Measurements from ENCODE around the gene FER. TPM values are rescaled to one million over a fixed set of nuclear protein-coding genes. Genes with fewer than 3 reads are reported as not detected.

The FER gene
- total and polyA plus RNA-seq, 2 of the 8 experiments (the other 6 are each of a cell fraction or from before 2014, with no cell fraction given) = 1.3 to 15.8 TPM

GRCh38 chr5:109199799-109200620 is 452.3 kb downstream of the FER start:
- H3K9ac ChIP-seq (replicated peaks in 1 of 4; ENCODE audit: extremely low read depth in 1 of 4, low read depth in 3 of 4, low read length in 3 of 4) = no peak overlapping the region
- no peak overlapping the region for H4K91ac ChIP-seq (replicated peaks; ENCODE audit: insufficient read length, low read length)
- H2BK5ac ChIP-seq (ENCODE audit: low read depth, low read length) = no peak overlapping the region
- no peaks in the 10 kb centered on the region; the same call in 1 of the 2 replicates for H3K23me2 ChIP-seq (ENCODE audit: low read depth, low read length)
- TF ChIP-seq, protein P1, sequence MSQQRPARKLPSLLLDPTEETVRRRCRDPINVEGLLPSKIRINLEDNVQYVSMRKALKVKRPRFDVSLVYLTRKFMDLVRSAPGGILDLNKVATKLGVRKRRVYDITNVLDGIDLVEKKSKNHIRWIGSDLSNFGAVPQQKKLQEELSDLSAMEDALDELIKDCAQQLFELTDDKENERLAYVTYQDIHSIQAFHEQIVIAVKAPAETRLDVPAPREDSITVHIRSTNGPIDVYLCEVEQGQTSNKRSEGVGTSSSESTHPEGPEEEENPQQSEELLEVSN (IDR thresholded peaks at IDR 0.05) = no peak
- TF ChIP-seq CEBPB (IDR thresholded peaks at IDR 0.05; ENCODE audit: low read depth, low read length) (no peak), SAP30 (IDR thresholded peaks at IDR 0.05; ENCODE audit: insufficient read depth, insufficient replicate concordance, low read length) (no peak)
- no peak overlapping the region for H3K23ac ChIP-seq (ENCODE audit: insufficient read length)
- H3K4me1 ChIP-seq (replicated peaks in 1 of 4; ENCODE audit: control insufficient read depth in 3 of 4, insufficient read depth in 4 of 4, low read length in 3 of 4) = peaks cover 0 to 10% (median 9%) of the 10 kb centered on the region in 4 experiments; a peak in 4 of 7 replicates
- H3K18ac ChIP-seq (ENCODE audit: extremely low read depth, low read length) = no peak overlapping the region
- H3K36me3 ChIP-seq (ENCODE audit: control insufficient read depth in 2 of 4, insufficient read depth in 4 of 4, low read length in 3 of 4) = no peaks in the 10 kb centered on the region
- 85% methylated on average over 5 of the region's 5 CpGs; no CpG with 5 or more reads in 1 of the 2 experiments for WGBS, 2 experiments (ENCODE audit: extremely low coverage in 1 of 2, insufficient coverage in 1 of 2, insufficient read length in 1 of 2, insufficient replicate concordance in 2 of 2, low coverage in 1 of 2, low lambda C conversion rate in 2 of 2, missing lambda C conversion rate in 1 of 2)
- H3K4ac ChIP-seq (replicated peaks; ENCODE audit: insufficient read length, low read depth, low read length) = no peak overlapping the region
- no peak for FAIRE-seq
- no peaks in the 10 kb centered on the region for H3K79me2 ChIP-seq (ENCODE audit: control insufficient read depth in 1 of 2, insufficient read depth in 2 of 2, low read length in 2 of 2)
- no peak overlapping the region for H2BK120ac ChIP-seq (replicated peaks; ENCODE audit: low read depth, low read length)
- H3K4me3 ChIP-seq (ENCODE audit: extremely low read depth in 1 of 4, insufficient read depth in 2 of 4, low read depth in 3 of 4, low read length in 4 of 4) = no peak overlapping the region
- no peak overlapping the region for H2BK20ac ChIP-seq (ENCODE audit: low read length)
- H3K4me2 ChIP-seq (ENCODE audit: insufficient read depth in 1 of 2, low read depth in 2 of 2, low read length in 2 of 2) = no peak overlapping the region
- H2AK5ac ChIP-seq (ENCODE audit: low read depth, low read length) = no peak overlapping the region
- no peak overlapping the region for H3K14ac ChIP-seq (ENCODE audit: insufficient read length)
- no peak for DNase-seq (ENCODE audit: low read depth in 1 of 2, low spot score in 2 of 2)
- no peaks in the 10 kb centered on the region for H3K9me3 ChIP-seq (ENCODE audit: insufficient read depth in 2 of 2, low read depth in 1 of 2, low read length in 1 of 2)
- no peaks in the 10 kb centered on the region for H4K20me1 ChIP-seq (replicated peaks in 1 of 2; ENCODE audit: control insufficient read depth in 1 of 2, insufficient read depth in 2 of 2, low read length in 2 of 2)
- H3K27me3 ChIP-seq (replicated peaks in 1 of 4; ENCODE audit: control insufficient read depth in 3 of 4, extremely low read depth in 1 of 4, insufficient read depth in 3 of 4, low read length in 3 of 4) = no peaks in the 10 kb centered on the region
- H2BK15ac ChIP-seq (ENCODE audit: low read length) = no peak overlapping the region
- no peak overlapping the region for H4K8ac ChIP-seq (ENCODE audit: extremely low read depth, insufficient read depth, low read length)
- no peak overlapping the region for H3K27ac ChIP-seq (ENCODE audit: low read depth, low read length)
- ChIA-PET CTCF (ENCODE audit: partially characterized antibody) (interaction anchor here (0.8 kb wide), 1 partner anchor 229 kb away, joined by 3 read pairs; no protein-coding TSS in a partner anchor), POLR2A (ENCODE audit: partially characterized antibody) (no interaction called here)
- no peak overlapping the region for H2BK12ac ChIP-seq (ENCODE audit: low read depth, low read length)
- H4K5ac ChIP-seq (ENCODE audit: insufficient read length, low read depth, low read length) = no peak overlapping the region
- H3K79me1 ChIP-seq (ENCODE audit: low read depth, low read length) = no peaks in the 10 kb centered on the region
- no peak overlapping the region for H2AFZ ChIP-seq (ENCODE audit: low read length)
- H3K56ac ChIP-seq (replicated peaks; ENCODE audit: insufficient read length, low read depth, low read length) = no peak overlapping the region
